DLD1 (cell line): ENCODE measurements around the gene GSC2.

Experiments
- in situ Hi-C: cut with HindIII; loops from 2 replicates; pipeline ENCODE4 v1.10.0; 2017; ENCODE audit warnings: low sequenced_read_pairs

The GSC2 gene

GRCh38 chr22:19134176-19134831 lies 15.8 kb downstream of the GSC2 start:
- in situ Hi-C loops: no loop called here

GRCh38 chr22:19133561-19133960 lies 16.5 kb downstream of the GSC2 start:
- in situ Hi-C loops: no loop called here

- in situ Hi-C loops: no loop called here
Observed at GRCh38 chr22:19132693-19133400, 17.2 kb downstream of the GSC2 start.

- in situ Hi-C loops: no loop called here
Observed at GRCh38 chr22:19132153-19132552, 17.9 kb downstream of the GSC2 start.

- in situ Hi-C loops: no loop called here
Observed at GRCh38 chr22:19131685-19132015, 18.4 kb downstream of the GSC2 start.

- in situ Hi-C loops: no loop called here
Observed at GRCh38 chr22:19130959-19131684, 19.0 kb downstream of the GSC2 start, which contains the start of gene TSSK2. Gene TSSK2, plus strand, starts transcription at chr22:19131308. Its CDS starts 92 bp downstream, at chr22:19131400.

GRCh38 chr22:19129871-19130270 lies 20.2 kb downstream of the GSC2 start:
- in situ Hi-C loops: no loop called here

- in situ Hi-C loops: no loop called here
Observed at GRCh38 chr22:19128946-19129727, 21.0 kb downstream of the GSC2 start.

GRCh38 chr22:19128009-19128401 lies 22.1 kb downstream of the GSC2 start:
- in situ Hi-C loops: no loop called here

GRCh38 chr22:19127329-19128008 lies 22.6 kb downstream of the GSC2 start:
- in situ Hi-C loops: no loop called here

- in situ Hi-C loops: no loop called here
Observed at GRCh38 chr22:19126309-19127273, 23.5 kb downstream of the GSC2 start.

- in situ Hi-C loops: no loop called here
Observed at GRCh38 chr22:19125474-19126308, 24.4 kb downstream of the GSC2 start.

GRCh38 chr22:19125011-19125410 lies 25.1 kb downstream of the GSC2 start:
- in situ Hi-C loops: no loop called here

- in situ Hi-C loops: no loop called here
Observed at GRCh38 chr22:19124377-19124776, 25.7 kb downstream of the GSC2 start.

- in situ Hi-C loops: no loop called here
Observed at GRCh38 chr22:19123936-19124335, 26.2 kb downstream of the GSC2 start.

GRCh38 chr22:19122752-19123492 lies 27.2 kb downstream of the GSC2 start:
- in situ Hi-C loops: no loop called here

- in situ Hi-C loops: no loop called here
Observed at GRCh38 chr22:19122143-19122751, 27.8 kb downstream of the GSC2 start, which contains the start of gene DGCR2. Gene DGCR2, minus strand, starts transcription at chr22:19122412. Its CDS starts 206 bp downstream, at chr22:19122206.
